ENCODE data around the gene PLPPR1.

DNA sequence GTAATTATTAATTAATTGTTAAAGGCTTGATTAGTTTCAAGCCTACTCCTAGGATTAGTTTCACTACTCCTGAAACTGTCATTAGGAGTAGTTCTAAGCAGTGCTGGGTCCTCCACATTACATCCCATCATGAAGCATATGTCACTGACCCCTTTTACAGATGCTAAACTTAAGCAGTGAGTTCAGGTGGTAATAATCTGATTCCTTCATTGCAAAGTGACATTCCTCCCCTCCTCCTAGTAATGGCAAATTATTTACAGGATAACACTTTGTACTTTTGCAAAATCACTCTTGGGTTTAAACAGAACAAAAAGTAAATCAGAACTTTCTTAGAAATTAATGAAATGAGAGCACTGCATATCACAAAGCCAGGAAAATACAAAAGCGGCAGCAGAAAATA lies 303.8 kb downstream of the PLPPR1 start:
- TF ChIP-seq POLR2AphosphoS5 (IDR thresholded peaks at IDR 0.05) (no peak), POLR2A (IDR thresholded peaks at IDR 0.05) (no peak)
